HepG2 (cell line): ENCODE data around the gene PODN. TPM values are rescaled to one million over a fixed set of nuclear protein-coding genes. Genes with fewer than 3 reads are reported as not detected.

Experiments used
- AKAP8 ChIP-seq: sonication (generic); formaldehyde crosslinking; IDR thresholded peaks from 2 replicates; pipeline ENCODE4 v1.5.1; 2020; ENCODE audit warnings: mild to moderate bottlenecking, missing genetic modification reagents
- ELF4 ChIP-seq: sonication (generic); formaldehyde crosslinking; IDR thresholded peaks from 2 replicates; pipeline ENCODE4 v1.5.0; 2020; ENCODE audit warnings: missing genetic modification reagents, mild to moderate bottlenecking, moderate library complexity, borderline replicate concordance
- NFYB ChIP-seq: sonication (generic); formaldehyde crosslinking; IDR thresholded peaks from 2 replicates; pipeline ENCODE4 v1.4.0; 2020; ENCODE audit warnings: missing genetic modification reagents
- POLR2A ChIP-seq, 2 experiments: IDR thresholded peaks; 2 replicates each; pipeline ENCODE4 v1.6.1; 2011; ENCODE audit warnings: low read depth in 2 of 2, low read length in 2 of 2, mild to moderate bottlenecking in 1 of 2, moderate library complexity in 1 of 2; ENCODE audit not compliant: insufficient read depth in 1 of 2
- ZNF121 ChIP-seq: sonication (generic); formaldehyde crosslinking; IDR thresholded peaks from 2 replicates; pipeline ENCODE4 v1.5.0; 2020; ENCODE audit warnings: mild to moderate bottlenecking, missing genetic modification reagents
- ZNF343 ChIP-seq: sonication (generic); formaldehyde crosslinking; IDR thresholded peaks from 2 replicates; pipeline ENCODE4 v1.4.0; 2020; ENCODE audit warnings: mild to moderate bottlenecking, missing genetic modification reagents
- ZNF547 ChIP-seq: sonication (generic); formaldehyde crosslinking; IDR thresholded peaks from 2 replicates; pipeline ENCODE4 v1.5.1; 2020; ENCODE audit warnings: mild to moderate bottlenecking, missing genetic modification reagents
- ZNF720 ChIP-seq: sonication (generic); formaldehyde crosslinking; IDR thresholded peaks from 2 replicates; pipeline ENCODE4 v1.4.0; 2020; ENCODE audit warnings: missing genetic modification reagents
- ZNF883 ChIP-seq: sonication (generic); formaldehyde crosslinking; IDR thresholded peaks from 2 replicates; pipeline ENCODE4 v1.5.1; 2020; ENCODE audit warnings: mild to moderate bottlenecking, missing genetic modification reagents; ENCODE audit errors: not compliant biosample characterization
- polyA plus RNA-seq, 8 experiments: library from polyadenylated mRNA; depleted of rRNA in 3 of 8; stranded (reverse) in 7 of 8; unstranded in 1 of 8; fragments of >200 nt; fragmentation: Illumina TruSeq in 4 of 8; extraction: Trizol in 4 of 8; gene quantifications; 2 replicates each; pipeline versions ENCODE4 v1.2.1 to v1.2.3, GENCODE V29; 2011 to 2016; ENCODE audit warnings: low read depth in 4 of 8, missing spikeins in 1 of 8, mixed read lengths in 1 of 8; ENCODE audit not compliant: insufficient read depth in 1 of 8
- total RNA-seq, 5 experiments: library from RNA; depleted of rRNA; stranded (reverse); fragments of >200 nt; fragmentation: Illumina TruSeq; extraction: Trizol; gene quantifications; 2 replicates each; pipeline ENCODE4 v1.2.3, GENCODE V29; 2016; ENCODE audit warnings: low read depth in 1 of 5
- TF ChIP-seq, protein P1 (sequence below): sonication (generic); formaldehyde crosslinking; IDR thresholded peaks from 2 replicates; pipeline ENCODE4 v1.4.0; 2020; ENCODE audit warnings: missing genetic modification reagents
- TF ChIP-seq, protein P2 (sequence below): sonication (generic); formaldehyde crosslinking; IDR thresholded peaks from 2 replicates; pipeline ENCODE4 v1.8.0; 2022; ENCODE audit warnings: mild to moderate bottlenecking, missing genetic modification reagents, borderline replicate concordance
- TF ChIP-seq, protein P3 (sequence below), 2 experiments: IDR thresholded peaks; 2 replicates each; pipeline ENCODE4 v1.6.1; 2011 to 2012; ENCODE audit warnings: low read length in 2 of 2, borderline replicate concordance in 1 of 2, low read depth in 1 of 2, mild to moderate bottlenecking in 1 of 2, moderate library complexity in 1 of 2
- TF ChIP-seq, protein P4 (sequence below): sonication (generic); formaldehyde crosslinking; IDR thresholded peaks from 2 replicates; pipeline ENCODE4 v1.5.0; 2020; ENCODE audit warnings: missing genetic modification reagents
- TF ChIP-seq, protein P5 (sequence below): sonication (generic); formaldehyde crosslinking; IDR thresholded peaks from 2 replicates; pipeline ENCODE4 v1.4.0; 2020; ENCODE audit warnings: mild to moderate bottlenecking, missing genetic modification reagents
- TF ChIP-seq, protein P6 (sequence below): sonication (generic); formaldehyde crosslinking; conservative IDR thresholded peaks from 2 replicates; pipeline ENCODE4 v1.8.0; 2022; ENCODE audit warnings: mild to moderate bottlenecking, moderate library complexity, missing genetic modification reagents

The PODN gene
- total and polyA plus RNA-seq, 2 of the 13 experiments (the other 11 are each of a cell fraction or from before 2014, with no cell fraction given): 0.13 TPM; not detected in 1

DNA sequence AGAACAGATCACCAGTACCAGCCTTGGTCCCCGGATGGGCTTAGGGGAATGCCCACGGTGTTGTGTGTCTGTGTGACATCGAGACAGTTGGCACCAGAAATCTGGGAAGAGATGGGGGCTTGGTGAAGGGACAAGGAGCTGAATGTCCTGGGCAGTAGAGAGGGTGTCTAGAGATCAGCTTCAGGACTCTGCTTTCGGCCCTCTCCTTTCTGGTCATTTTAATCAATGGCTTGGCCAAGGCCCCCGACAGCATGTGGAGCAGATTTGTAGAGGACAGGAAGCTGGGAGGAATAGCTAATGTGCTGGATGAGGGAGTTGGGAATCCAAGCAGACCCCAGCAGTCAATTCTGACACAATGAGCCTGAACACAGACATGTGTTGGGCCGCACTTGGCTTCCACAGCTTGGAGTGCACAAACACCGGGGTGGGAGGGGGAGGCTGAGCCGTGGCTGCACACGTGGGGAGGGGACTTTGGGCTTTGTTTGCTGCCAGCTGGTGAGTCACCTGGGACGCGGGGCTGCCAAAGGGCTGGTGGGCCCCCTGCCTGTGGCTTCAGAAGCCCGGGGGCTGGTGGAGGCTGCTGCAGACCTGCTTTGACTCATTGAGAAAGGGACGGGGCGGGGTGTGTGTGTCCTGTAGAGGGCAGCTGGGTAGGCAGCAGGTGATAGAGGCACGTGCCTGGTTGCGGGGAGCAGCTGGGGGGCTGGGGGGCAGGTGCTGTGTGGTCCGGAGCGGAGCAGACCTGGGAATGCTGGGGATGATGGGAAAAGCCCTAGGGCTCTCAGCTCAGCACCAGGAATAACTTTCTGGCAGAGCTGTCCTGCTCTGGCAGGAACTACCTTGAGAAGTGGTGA lies 59.5 kb downstream of the PODN start (continued):
- TF ChIP-seq AKAP8 (CRISPR knock-in tag) (no peak), ZNF720 (no peak), ZNF547 (peak; percentile 82; the same call in 1 of the 2 replicates), ZNF343 (CRISPR knock-in tag) (no peak), ZNF121 (CRISPR knock-in tag) (peak; percentile 65; the same call in 1 of the 2 replicates), ELF4 (CRISPR knock-in tag) (no peak), ZNF883 (CRISPR knock-in tag) (peak; percentile 61), POLR2A (IDR thresholded peaks at IDR 0.05; ENCODE audit: insufficient read depth in 1 of 2, low read depth in 2 of 2, low read length in 2 of 2) (no peak), NFYB (no peak)
- TF ChIP-seq, protein P1, sequence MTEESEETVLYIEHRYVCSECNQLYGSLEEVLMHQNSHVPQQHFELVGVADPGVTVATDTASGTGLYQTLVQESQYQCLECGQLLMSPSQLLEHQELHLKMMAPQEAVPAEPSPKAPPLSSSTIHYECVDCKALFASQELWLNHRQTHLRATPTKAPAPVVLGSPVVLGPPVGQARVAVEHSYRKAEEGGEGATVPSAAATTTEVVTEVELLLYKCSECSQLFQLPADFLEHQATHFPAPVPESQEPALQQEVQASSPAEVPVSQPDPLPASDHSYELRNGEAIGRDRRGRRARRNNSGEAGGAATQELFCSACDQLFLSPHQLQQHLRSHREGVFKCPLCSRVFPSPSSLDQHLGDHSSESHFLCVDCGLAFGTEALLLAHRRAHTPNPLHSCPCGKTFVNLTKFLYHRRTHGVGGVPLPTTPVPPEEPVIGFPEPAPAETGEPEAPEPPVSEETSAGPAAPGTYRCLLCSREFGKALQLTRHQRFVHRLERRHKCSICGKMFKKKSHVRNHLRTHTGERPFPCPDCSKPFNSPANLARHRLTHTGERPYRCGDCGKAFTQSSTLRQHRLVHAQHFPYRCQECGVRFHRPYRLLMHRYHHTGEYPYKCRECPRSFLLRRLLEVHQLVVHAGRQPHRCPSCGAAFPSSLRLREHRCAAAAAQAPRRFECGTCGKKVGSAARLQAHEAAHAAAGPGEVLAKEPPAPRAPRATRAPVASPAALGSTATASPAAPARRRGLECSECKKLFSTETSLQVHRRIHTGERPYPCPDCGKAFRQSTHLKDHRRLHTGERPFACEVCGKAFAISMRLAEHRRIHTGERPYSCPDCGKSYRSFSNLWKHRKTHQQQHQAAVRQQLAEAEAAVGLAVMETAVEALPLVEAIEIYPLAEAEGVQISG (CRISPR knock-in tag): peak; percentile 78
- TF ChIP-seq, protein P2, sequence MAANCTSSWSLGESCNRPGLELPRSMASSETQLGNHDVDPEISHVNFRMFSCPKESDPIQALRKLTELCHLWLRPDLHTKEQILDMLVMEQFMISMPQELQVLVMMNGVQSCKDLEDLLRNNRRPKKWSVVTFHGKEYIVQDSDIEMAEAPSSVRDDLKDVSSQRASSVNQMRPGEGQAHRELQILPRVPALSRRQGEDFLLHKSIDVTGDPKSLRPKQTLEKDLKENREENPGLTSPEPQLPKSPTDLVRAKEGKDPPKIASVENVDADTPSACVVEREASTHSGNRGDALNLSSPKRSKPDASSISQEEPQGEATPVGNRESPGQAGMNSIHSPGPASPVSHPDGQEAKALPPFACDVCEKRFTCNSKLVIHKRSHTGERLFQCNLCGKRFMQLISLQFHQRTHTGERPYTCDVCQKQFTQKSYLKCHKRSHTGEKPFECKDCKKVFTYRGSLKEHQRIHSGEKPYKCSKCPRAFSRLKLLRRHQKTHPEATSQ (CRISPR knock-in tag): no peak
- TF ChIP-seq, protein P3, sequence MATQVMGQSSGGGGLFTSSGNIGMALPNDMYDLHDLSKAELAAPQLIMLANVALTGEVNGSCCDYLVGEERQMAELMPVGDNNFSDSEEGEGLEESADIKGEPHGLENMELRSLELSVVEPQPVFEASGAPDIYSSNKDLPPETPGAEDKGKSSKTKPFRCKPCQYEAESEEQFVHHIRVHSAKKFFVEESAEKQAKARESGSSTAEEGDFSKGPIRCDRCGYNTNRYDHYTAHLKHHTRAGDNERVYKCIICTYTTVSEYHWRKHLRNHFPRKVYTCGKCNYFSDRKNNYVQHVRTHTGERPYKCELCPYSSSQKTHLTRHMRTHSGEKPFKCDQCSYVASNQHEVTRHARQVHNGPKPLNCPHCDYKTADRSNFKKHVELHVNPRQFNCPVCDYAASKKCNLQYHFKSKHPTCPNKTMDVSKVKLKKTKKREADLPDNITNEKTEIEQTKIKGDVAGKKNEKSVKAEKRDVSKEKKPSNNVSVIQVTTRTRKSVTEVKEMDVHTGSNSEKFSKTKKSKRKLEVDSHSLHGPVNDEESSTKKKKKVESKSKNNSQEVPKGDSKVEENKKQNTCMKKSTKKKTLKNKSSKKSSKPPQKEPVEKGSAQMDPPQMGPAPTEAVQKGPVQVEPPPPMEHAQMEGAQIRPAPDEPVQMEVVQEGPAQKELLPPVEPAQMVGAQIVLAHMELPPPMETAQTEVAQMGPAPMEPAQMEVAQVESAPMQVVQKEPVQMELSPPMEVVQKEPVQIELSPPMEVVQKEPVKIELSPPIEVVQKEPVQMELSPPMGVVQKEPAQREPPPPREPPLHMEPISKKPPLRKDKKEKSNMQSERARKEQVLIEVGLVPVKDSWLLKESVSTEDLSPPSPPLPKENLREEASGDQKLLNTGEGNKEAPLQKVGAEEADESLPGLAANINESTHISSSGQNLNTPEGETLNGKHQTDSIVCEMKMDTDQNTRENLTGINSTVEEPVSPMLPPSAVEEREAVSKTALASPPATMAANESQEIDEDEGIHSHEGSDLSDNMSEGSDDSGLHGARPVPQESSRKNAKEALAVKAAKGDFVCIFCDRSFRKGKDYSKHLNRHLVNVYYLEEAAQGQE (IDR thresholded peaks at IDR 0.05; ENCODE audit: borderline replicate concordance in 1 of 2, low read depth in 1 of 2, low read length in 2 of 2): peak in 1 of 2 experiments; percentile 2; a peak in 1 of 4 replicates
- TF ChIP-seq, protein P4, sequence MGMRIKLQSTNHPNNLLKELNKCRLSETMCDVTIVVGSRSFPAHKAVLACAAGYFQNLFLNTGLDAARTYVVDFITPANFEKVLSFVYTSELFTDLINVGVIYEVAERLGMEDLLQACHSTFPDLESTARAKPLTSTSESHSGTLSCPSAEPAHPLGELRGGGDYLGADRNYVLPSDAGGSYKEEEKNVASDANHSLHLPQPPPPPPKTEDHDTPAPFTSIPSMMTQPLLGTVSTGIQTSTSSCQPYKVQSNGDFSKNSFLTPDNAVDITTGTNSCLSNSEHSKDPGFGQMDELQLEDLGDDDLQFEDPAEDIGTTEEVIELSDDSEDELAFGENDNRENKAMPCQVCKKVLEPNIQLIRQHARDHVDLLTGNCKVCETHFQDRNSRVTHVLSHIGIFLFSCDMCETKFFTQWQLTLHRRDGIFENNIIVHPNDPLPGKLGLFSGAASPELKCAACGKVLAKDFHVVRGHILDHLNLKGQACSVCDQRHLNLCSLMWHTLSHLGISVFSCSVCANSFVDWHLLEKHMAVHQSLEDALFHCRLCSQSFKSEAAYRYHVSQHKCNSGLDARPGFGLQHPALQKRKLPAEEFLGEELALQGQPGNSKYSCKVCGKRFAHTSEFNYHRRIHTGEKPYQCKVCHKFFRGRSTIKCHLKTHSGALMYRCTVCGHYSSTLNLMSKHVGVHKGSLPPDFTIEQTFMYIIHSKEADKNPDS (CRISPR knock-in tag): 0 out of 2 replicates have a peak, but pooled peaks have one; percentile 22
- TF ChIP-seq, protein P5, sequence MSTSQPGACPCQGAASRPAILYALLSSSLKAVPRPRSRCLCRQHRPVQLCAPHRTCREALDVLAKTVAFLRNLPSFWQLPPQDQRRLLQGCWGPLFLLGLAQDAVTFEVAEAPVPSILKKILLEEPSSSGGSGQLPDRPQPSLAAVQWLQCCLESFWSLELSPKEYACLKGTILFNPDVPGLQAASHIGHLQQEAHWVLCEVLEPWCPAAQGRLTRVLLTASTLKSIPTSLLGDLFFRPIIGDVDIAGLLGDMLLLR (CRISPR knock-in tag): no peak
- TF ChIP-seq, protein P6, sequence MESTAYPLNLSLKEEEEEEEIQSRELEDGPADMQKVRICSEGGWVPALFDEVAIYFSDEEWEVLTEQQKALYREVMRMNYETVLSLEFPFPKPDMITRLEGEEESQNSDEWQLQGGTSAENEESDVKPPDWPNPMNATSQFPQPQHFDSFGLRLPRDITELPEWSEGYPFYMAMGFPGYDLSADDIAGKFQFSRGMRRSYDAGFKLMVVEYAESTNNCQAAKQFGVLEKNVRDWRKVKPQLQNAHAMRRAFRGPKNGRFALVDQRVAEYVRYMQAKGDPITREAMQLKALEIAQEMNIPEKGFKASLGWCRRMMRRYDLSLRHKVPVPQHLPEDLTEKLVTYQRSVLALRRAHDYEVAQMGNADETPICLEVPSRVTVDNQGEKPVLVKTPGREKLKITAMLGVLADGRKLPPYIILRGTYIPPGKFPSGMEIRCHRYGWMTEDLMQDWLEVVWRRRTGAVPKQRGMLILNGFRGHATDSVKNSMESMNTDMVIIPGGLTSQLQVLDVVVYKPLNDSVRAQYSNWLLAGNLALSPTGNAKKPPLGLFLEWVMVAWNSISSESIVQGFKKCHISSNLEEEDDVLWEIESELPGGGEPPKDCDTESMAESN (CRISPR knock-in tag): peak; percentile 78
